ENCODE data around the gene ROBO1. TPM values are rescaled to one million over a fixed set of nuclear protein-coding genes. Genes with fewer than 3 reads are reported as not detected.

Gene ROBO1
- total and polyA plus RNA-seq, 4 donors: 1.0 to 30.3 (median 3.9) TPM

DNA sequence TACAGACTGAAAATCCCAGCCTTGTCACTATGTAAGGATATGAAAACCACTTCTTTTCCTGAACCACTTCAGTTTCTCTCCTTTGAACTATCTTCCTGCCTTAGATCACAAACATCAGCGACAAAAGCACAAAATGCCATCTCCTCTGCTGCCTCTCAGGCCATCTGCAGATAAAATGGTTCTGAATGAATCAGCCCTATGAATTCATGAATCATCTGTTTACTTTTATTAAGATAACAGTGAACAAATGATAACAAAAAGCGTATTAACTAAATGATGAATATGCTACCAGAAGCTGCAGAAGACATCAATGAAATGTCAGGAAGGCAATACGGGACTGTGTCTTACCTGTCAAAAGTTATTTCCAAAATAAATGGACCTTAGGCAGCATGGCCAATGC, 928.1 kb downstream of the ROBO1 start:
- Histone ChIP-seq H3K27me3 (ENCODE audit: control insufficient read depth in 4 of 4, insufficient read depth in 4 of 4, low read length in 3 of 4) (no peaks in the 10 kb centered on the region), H3K4me3 (ENCODE audit: low read depth in 1 of 3, low read length in 3 of 3) (no peak overlapping the region), H3K27ac (ENCODE audit: low read depth in 1 of 2, low read length in 2 of 2) (no peak overlapping the region), H3K9ac (ENCODE audit: low read depth in 1 of 2, low read length in 2 of 2) (no peak overlapping the region), H3K36me3 (ENCODE audit: control insufficient read depth in 4 of 4, insufficient read depth in 3 of 4, low read depth in 1 of 4, low read length in 3 of 4) (no peaks in the 10 kb centered on the region), H3K4me1 (ENCODE audit: control insufficient read depth in 4 of 4, insufficient read depth in 4 of 4, low read length in 3 of 4) (peaks cover 4 to 10% (median 6%) of the 10 kb centered on the region in 4 donors), H3K9me3 (ENCODE audit: control insufficient read depth in 4 of 4, low read length in 3 of 4) (no peaks in the 10 kb centered on the region)
- DNase-seq (ENCODE audit: low spot score): no peak
- TF ChIP-seq NR2F2 (IDR thresholded peaks at IDR 0.05): no peak
- TF ChIP-seq, protein P1, sequence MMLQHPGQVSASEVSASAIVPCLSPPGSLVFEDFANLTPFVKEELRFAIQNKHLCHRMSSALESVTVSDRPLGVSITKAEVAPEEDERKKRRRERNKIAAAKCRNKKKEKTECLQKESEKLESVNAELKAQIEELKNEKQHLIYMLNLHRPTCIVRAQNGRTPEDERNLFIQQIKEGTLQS (IDR thresholded peaks at IDR 0.05): no peak
- TF ChIP-seq, protein P2, sequence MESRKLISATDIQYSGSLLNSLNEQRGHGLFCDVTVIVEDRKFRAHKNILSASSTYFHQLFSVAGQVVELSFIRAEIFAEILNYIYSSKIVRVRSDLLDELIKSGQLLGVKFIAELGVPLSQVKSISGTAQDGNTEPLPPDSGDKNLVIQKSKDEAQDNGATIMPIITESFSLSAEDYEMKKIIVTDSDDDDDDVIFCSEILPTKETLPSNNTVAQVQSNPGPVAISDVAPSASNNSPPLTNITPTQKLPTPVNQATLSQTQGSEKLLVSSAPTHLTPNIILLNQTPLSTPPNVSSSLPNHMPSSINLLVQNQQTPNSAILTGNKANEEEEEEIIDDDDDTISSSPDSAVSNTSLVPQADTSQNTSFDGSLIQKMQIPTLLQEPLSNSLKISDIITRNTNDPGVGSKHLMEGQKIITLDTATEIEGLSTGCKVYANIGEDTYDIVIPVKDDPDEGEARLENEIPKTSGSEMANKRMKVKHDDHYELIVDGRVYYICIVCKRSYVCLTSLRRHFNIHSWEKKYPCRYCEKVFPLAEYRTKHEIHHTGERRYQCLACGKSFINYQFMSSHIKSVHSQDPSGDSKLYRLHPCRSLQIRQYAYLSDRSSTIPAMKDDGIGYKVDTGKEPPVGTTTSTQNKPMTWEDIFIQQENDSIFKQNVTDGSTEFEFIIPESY (IDR thresholded peaks at IDR 0.05): no peak
- TF ChIP-seq JUND (IDR thresholded peaks at IDR 0.05): no peak
- TF ChIP-seq HNF4A (conservative IDR thresholded peaks at IDR 0.05): no peak
- TF ChIP-seq, protein P3, sequence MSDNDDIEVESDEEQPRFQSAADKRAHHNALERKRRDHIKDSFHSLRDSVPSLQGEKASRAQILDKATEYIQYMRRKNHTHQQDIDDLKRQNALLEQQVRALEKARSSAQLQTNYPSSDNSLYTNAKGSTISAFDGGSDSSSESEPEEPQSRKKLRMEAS (IDR thresholded peaks at IDR 0.05): no peak
- no peak for TF ChIP-seq EGR1 (IDR thresholded peaks at IDR 0.05; ENCODE audit: low read depth in 2 of 2)
- no peak for TF ChIP-seq HNF4G (IDR thresholded peaks at IDR 0.05)
- TF ChIP-seq RXRA (IDR thresholded peaks at IDR 0.05): no peak
- TF ChIP-seq SP1 (IDR thresholded peaks at IDR 0.05): no peak
- TF ChIP-seq FOXA2 (IDR thresholded peaks at IDR 0.05): no peak
- no peak for TF ChIP-seq REST (IDR thresholded peaks at IDR 0.05)
- no peak for TF ChIP-seq RAD21 (IDR thresholded peaks at IDR 0.05)
- no peak for TF ChIP-seq FOXA1 (IDR thresholded peaks at IDR 0.05)
- no peak for TF ChIP-seq YY1 (IDR thresholded peaks at IDR 0.05)
- no peak for TF ChIP-seq GABPA (IDR thresholded peaks at IDR 0.05 in 1 of 2, conservative IDR thresholded peaks at IDR 0.05 in 1 of 2)
- TF ChIP-seq, protein P4, sequence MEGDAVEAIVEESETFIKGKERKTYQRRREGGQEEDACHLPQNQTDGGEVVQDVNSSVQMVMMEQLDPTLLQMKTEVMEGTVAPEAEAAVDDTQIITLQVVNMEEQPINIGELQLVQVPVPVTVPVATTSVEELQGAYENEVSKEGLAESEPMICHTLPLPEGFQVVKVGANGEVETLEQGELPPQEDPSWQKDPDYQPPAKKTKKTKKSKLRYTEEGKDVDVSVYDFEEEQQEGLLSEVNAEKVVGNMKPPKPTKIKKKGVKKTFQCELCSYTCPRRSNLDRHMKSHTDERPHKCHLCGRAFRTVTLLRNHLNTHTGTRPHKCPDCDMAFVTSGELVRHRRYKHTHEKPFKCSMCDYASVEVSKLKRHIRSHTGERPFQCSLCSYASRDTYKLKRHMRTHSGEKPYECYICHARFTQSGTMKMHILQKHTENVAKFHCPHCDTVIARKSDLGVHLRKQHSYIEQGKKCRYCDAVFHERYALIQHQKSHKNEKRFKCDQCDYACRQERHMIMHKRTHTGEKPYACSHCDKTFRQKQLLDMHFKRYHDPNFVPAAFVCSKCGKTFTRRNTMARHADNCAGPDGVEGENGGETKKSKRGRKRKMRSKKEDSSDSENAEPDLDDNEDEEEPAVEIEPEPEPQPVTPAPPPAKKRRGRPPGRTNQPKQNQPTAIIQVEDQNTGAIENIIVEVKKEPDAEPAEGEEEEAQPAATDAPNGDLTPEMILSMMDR (IDR thresholded peaks at IDR 0.05; ENCODE audit: low read depth, low read length, missing input control): no peak
- no peak for TF ChIP-seq TAF1 (conservative IDR thresholded peaks at IDR 0.05)
- WGBS: 44% methylated on average over 3 of the region's 3 CpGs
